GM12873 (cell line): ENCODE data around the gene KRT6A.

Experiments
- TF ChIP-seq, protein P1 (sequence below): IDR thresholded peaks from 2 replicates; pipeline ENCODE4 v1.5.1; 2012; ENCODE audit warnings: low read depth, mild to moderate bottlenecking, moderate library complexity, low read length, control low read depth; ENCODE audit not compliant: insufficient read depth; ENCODE audit errors: missing control alignments

The KRT6A gene

DNA sequence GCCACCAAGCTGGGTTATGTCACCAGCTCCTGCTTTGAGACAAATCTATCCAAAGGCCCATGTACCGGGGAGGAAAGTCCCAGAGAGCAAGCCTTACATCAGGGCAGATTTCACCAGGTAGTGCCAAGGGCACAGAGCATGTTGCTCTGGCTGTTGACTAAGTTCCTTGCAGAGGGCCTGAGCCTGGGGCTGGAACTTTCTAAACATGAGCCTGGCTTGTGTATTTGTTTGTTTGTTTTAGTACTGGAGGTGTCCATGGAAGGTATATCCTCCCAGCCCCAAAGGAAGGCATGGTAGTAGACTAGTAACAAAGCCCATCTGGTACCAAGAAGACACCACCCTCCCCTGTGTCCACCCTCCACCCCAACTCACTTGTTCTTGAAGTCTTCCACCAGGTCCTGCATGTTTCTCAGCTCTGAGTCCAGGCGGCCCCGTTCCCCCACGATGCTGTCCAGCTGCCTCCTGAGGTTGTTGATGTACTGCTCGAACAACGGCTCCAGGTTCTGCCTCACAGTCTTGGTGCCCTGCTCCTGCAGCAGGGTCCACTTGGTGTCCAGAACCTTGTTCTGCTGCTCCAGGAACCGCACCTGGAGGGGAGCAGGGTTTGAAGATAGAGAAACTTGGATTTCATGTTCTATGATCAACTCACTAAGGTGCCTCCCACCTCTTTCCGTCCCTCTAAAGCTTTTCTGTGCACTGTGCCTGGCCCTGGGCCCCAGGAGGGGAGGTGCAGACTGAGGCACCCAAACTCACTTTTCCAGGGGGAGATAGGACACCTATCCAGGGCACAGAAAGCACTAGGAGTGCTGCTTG, 25.7 kb upstream of the KRT6A start:
- TF ChIP-seq, protein P1, sequence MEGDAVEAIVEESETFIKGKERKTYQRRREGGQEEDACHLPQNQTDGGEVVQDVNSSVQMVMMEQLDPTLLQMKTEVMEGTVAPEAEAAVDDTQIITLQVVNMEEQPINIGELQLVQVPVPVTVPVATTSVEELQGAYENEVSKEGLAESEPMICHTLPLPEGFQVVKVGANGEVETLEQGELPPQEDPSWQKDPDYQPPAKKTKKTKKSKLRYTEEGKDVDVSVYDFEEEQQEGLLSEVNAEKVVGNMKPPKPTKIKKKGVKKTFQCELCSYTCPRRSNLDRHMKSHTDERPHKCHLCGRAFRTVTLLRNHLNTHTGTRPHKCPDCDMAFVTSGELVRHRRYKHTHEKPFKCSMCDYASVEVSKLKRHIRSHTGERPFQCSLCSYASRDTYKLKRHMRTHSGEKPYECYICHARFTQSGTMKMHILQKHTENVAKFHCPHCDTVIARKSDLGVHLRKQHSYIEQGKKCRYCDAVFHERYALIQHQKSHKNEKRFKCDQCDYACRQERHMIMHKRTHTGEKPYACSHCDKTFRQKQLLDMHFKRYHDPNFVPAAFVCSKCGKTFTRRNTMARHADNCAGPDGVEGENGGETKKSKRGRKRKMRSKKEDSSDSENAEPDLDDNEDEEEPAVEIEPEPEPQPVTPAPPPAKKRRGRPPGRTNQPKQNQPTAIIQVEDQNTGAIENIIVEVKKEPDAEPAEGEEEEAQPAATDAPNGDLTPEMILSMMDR, result no peak

DNA sequence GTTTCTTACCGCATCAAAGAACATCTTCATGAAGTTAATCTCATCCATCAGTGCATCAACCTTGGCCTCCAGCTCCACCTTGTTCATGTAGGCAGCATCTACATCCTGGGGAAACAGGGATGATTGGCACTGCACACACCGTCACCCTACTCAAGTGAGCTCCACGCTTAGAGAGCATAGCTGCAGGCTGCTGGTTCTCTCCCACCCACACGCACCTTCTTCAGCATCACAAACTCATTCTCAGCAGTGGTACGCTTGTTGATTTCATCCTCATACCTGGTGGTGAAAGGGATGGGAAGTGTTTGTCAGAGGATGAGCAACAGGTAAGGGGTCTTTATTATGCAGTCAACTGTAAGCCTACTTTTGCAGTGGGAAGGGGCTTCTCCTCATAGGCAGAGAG, 24.8 kb upstream of the KRT6A start:
- TF ChIP-seq, protein P1, result no peak

DNA sequence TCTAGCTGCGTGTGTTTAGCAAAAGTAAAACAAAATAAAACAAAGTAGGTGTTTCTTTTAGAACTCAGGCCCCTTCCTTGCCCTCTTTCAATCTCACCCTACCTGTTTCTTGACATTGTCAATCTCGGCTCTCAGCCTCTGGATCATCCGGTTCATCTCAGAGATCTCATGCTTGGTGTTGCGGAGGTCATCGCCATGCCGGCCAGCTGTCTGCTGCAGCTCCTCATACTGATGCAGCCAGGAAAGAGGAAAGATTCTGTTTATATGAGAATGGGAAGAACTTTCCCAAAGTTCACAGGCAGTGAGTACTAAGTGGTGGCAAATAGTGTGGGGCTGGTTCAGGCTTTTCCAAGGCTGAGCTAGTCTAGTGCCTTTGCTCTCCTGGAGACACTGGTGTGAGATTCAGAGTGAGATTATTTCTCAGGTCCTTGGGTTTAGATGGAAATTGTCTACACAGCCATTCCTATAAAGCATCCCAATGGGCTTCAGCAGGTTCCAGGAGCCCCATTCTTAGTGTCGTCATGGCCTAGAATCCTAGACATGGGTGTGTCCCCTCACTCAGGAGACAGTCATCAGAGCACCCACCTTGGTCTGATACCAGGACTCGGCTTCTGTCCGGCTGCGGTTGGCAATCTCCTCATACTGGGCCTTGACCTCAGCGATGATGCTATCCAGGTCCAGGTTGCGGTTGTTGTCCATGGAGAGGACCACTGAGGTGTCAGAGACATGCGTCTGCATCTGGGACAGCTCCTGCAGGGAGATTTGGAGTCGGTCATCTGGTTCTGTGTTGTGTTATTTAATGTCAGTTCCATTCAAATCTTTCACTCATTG, 24.2 kb upstream of the KRT6A start:
- TF ChIP-seq, protein P1, result no peak

GRCh38 chr12:52515927-52516831, 23.1 kb upstream of the KRT6A start:
- TF ChIP-seq, protein P1, result no peak

DNA sequence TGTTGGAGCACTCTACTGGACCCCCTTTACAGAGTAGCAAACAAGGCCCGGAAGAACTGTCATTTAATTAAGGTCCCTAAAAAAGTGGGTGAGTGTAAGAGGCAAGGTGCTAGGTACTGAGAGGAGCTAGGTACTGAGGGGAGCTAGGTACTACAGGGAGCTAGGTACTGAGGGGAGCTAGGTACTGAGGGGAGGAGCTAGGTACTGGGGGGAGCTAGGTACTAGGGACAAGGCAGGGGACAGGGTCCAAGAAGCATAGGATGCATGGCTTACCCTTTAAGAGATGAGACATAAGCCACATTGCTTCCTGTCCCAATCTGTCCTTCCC, 22.2 kb upstream of the KRT6A start:
- TF ChIP-seq, protein P1, result no peak

GRCh38 chr12:52514471-52515318, 21.6 kb upstream of the KRT6A start:
- TF ChIP-seq, protein P1, result no peak
